HG02884 (cell line): Measurements from ENCODE around the gene BATF.
"Not testable (repeated sequence)": the region's sequence is repeated elsewhere in the genome, so short reads cannot be mapped to it uniquely, and the experiment has no call there.

Source experiments
- ATAC-seq: cut with Tn5 transposase; IDR thresholded peaks from one replicate; pipeline ENCODE4 v1.9.1; 2021; ENCODE audit warnings: mild to moderate bottlenecking, moderate library complexity; ENCODE audit not compliant: unreplicated experiment

The BATF gene

DNA sequence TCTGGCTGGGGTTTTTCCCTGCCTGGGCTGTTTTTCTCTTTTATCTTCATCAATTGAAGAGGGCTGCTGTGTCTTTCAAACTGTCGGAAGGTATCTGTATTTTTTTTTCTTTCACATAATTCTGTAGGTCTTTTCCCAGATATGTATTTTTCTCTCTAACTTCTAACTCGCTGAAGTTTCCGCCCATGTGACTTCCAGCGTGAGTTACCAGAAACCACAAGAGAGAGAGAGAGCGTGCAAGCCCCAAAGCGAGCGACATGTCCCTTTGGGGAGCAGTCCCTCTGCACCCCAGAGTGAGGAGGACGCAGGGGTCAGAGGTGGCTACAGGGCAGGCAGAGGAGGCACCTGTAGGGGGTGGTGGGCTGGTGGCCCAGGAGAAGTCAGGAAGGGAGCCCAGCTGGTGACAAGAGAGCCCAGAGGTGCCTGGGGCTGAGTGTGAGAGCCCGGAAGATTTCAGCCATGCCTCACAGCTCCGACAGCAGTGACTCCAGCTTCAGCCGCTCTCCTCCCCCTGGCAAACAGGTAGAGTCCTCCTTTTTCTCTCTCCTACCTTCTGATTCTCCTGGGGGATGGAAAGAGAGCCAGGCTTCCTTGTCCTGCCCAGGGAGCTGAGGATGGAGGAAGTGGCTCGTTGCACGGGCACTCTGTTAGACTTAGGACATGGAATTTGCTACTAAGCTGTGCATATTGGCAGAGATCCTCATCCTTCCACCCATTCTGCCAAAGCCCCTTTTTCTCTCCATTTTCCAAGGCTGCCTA, at the start of gene BATF:
BATF (plus strand) TSS at position 246 of the 759 bp plus-strand sequence; CDS start at position 460, 214 bp downstream.
- ATAC-seq, result no peak

DNA sequence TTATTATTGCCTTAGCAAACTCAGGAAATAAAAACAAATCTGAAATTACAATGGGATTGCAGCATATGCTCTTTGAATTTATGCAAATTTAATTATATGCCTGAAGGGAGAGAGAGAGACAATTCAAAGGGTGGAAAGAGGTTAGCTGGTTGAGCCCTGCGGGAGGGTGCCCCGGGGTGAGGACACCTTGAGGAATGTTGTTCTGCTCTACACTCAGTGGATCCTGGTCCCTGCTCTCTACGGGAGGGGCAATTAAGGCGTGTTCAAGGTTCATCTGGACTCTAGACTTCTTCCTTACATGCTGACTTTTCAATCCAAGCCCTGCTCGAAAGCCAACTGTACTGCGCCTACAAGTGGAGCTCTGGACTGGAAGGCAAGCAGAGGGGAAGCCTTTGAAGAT, 48.1 kb upstream of the BATF start:
- not testable (repeated sequence) for ATAC-seq

DNA sequence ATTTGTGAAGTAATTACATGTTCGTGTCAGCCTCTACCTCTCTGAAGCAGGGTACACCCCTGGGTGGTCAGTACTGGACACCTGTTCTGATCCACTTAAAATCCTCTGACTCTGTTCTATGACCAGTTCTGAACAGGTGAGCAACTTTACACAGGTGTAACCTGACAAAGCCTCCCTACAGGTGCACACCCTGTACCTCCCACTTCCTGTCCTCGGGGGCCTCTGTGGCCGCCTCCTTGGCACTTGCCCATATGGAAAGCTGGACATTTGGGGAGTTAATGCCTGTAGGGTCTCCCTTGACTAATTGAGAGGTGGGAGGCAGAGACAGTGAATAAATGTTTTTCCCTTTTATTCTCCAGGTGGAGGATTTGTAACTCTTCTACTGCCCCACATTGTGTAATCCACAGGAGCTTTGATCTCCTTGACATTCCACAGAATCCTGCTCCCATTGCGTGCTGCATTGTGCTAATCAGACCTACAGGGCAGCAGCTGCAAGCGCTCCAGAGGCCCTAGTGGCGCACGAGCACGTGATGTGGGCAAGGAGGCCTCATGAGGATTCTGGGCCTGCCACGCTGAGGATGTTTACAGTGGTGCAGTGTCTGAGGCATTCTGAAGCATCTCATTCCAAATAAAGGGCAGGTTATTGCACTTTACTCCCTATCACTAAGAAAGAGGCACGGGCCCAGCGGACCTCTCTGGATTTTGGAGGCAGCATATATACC, 45.8 kb upstream of the BATF start:
- ATAC-seq, result no peak

GRCh38 chr14:75477881-75478280, 44.4 kb upstream of the BATF start:
- no peak for ATAC-seq

- no peak for ATAC-seq
Observed at GRCh38 chr14:75479770-75480600, 42.3 kb upstream of the BATF start.

- no peak for ATAC-seq
Observed at GRCh38 chr14:75482366-75482765, 39.9 kb upstream of the BATF start.

DNA sequence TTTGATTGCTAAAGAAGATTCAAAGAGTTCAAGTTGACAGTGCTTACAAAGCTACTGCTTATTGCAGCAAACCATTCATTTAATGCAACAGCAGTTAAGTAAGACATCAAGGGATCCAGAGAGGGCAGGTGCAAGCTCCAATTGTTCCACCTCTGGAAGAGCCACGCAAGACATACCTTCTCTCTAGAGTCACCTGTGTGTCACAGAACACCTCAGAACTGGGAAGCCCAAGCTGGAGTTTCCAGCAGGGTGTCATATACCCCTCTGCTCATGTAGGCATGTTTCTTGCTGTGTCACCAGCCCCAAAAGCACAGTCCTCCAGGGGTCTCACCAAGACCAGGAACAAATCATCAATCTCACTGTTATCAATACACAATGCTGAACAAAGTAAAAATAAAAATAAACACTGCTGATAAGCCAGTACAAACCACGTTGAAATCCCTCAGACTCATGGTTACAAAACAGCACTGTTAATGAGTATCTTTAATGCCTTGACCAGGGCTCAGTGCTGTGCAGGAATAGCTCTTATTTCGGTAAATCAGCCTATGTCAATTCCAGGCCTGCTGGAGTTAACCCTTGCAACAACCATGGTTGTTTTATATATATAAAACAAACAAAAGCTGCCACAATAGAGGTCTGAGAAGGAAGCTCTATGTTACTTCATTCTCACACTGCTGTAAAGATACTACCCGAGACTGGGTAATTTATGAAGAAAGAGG, 37.4 kb upstream of the BATF start:
- no peak for ATAC-seq

DNA sequence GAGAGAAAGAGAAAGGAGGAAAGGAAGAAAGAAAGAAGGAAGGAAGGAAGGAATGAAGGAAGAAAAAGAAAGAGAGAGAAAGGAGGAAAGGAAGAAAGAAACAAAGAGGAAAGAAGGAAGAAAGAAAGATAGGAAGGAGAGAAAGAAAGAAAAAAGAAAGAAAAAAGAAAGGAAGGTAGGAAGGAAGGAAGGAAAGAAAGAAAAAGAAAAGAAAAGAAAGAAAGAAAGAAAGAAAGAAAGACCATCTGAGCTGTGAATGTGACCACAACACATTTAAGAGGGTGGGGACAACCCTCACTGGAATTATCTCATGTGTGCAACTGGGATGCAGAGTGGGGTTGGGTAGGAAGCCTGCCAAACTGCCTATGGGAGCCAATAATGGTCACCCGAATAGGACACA, 36.0 kb upstream of the BATF start:
- no peak for ATAC-seq

GRCh38 chr14:75487155-75487671, 35.1 kb upstream of the BATF start:
- peak; percentile 66 for ATAC-seq

- no peak for ATAC-seq
Observed at GRCh38 chr14:75489480-75489837, 32.8 kb upstream of the BATF start.

- no peak for ATAC-seq
Observed at GRCh38 chr14:75491376-75491978, 30.8 kb upstream of the BATF start.

- ATAC-seq, result no peak
Observed at GRCh38 chr14:75492832-75493591, 29.3 kb upstream of the BATF start.

DNA sequence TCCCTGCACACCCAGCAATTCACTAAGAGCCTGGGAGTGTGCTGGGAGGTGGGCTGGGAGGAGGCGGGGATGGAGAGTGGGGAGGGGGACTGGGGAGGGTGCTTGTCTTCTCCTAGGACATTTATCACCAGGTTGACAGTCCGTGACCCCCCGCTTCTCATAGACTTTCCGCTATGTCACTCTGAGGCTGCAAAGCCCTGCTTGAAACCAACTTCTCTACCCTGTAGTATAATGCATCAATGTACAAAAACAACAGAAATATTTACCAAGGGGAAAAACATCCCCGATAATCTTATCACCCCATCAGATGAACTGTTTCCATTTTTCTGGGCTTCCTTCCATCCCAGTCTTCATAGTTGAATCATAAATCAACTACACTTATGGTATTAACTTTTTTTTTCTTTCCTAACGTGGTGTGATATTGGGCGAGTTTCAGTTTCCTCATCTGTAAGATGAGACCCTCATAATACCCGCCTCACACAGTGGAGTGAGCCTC, 28.6 kb upstream of the BATF start:
- no peak for ATAC-seq

DNA sequence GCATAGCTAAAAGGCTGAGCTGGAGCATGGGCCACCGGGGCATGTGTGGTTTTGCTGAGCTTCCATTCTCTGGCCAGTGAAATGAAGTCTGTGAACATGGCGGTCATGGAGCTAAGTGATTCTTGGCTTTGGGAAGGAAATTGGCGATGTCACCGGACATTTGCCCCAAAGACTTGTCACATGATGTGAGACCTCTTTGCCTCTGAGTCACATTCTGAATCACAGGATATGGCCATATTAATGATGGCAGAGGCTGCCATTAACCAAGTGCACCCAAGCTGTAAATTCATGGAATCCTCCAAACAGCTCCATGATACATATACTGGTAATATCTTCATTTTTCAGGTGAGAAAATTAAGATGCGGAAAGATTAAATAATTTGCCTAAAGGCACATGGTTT, 27.4 kb upstream of the BATF start:
- no peak for ATAC-seq

DNA sequence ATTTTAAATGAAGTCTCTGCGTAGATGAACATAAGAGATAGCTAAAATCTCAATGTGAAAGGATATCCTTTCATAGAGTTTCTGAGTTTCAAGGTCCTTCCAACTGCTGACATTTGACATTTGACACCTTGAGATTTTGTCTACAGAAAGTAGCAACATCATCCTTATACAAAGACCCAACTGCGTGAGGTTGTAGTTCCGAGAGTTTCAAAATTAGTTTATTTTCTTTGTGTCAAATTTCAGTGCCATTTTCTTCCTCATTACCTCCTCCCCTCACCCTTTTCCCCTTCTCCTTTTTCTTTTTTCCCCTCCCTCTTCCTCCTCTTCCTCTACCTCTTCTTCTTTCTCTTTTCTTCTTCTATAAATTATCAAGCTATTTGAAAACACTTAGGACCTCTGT, 26.9 kb upstream of the BATF start:
- no peak for ATAC-seq

DNA sequence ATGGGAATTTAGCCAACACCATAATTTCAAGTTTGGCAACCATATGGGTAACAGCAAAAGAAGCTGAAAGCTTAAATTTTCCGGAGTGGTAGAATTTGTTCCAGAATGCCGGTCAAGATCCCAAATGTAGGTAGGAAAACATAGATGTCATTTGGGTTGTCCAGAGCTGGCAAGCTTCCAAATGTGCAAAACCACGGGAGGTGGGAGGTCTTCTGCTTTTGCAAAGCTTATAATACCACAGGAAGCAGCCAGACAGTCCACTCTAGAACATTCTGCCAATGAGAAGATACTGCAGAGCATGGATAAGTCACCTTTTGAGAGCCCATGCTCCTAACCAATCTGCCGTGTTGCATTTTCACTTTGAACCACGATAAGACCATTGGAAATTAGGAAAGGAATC, 26.4 kb upstream of the BATF start:
- no peak for ATAC-seq

- ATAC-seq, result no peak
Observed at GRCh38 chr14:75496755-75497154, 25.5 kb upstream of the BATF start.

GRCh38 chr14:75497191-75497590, 25.1 kb upstream of the BATF start:
- ATAC-seq, result peak; percentile 46

DNA sequence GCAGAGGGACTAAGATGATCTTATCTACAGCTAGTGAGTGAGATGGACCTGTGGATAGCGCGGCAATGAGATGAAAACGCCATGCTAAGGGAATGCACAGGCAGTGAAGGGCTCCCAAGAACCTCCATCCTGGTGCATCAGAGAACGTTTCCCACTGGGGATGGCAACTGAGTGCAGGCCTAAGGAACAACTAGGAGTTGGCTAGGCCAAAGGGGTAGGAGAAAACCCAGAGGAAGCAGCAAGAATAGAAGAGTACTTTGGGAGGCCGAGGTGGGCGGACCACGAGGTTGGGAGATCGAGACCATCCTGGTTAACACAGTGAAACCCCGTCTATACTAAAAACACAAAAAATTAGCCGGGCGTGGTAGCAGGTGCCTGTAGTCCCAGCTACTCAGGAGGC, 24.6 kb upstream of the BATF start:
- no peak for ATAC-seq
